GM21360 (cell line): ENCODE results near the gene TDRD10.

Experiments used
- ATAC-seq: cut with Tn5 transposase; IDR thresholded peaks from one replicate; pipeline ENCODE4 v1.9.1; 2021; ENCODE audit warnings: mild to moderate bottlenecking, moderate library complexity; ENCODE audit not compliant: unreplicated experiment

The TDRD10 gene

DNA sequence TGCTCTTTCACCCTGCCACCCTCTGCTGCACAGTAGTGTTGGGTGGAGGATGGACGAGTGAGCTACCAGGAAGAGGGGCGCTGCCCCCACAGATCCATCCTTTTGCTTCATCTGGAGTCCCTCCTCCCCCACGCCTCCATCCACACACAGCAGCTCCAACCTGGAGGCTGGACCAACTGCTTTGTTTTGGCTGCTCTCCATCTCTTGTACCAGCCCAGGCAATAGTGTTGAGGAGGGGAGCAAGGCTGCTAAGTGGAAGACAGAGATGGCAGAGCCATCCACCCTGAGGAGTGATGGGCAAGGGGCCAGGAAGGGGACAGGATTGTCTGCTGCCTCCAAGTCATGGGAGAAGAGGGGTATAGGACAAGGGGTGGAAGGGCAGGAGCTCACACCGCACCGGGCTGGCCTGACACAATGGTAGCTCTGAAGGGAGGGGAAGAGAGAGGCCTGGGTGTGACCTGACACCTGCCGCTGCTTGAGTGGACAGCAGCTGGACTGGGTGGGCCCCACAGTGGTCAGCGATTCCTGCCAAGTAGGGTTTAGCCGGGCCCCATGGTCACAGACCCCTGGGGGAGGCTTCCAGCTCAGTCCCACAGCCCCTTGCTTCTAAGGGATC, 74.0 kb downstream of the TDRD10 start:
- no peak for ATAC-seq

DNA sequence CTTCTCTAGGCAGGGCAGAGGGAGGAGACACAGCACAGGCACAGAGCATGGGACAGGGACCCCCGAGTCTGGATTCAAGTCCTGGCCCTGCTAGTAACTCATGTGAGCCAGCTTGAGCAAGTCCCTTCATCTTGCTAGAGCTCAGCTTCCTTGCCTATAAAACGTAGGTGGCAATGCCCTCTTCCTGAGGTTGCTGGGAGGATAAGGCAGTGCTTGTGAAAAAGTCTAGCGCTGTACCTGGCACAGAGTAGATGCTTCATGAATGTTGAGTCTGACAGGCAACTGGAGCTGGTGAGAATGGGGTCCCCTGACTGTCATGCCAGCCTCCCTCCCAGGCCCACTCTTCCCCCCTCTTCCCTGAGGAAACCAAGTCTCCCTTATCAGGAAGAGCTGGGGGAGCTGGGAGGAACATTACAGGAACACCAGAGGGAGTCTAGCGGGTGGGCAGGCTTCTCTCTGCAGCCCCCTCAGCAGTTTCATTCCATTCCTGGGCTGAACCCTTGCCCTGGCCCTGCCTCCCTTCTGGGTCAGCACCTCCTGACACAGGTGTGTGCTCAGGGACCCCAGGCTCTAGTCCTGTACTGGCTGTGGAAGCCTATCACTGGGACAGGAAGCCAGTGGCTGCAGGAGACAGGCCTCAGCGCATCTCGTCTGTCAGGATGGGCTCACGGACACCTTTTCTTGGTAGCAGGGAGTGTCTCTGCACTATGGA, 75.5 kb downstream of the TDRD10 start:
- no peak for ATAC-seq

DNA sequence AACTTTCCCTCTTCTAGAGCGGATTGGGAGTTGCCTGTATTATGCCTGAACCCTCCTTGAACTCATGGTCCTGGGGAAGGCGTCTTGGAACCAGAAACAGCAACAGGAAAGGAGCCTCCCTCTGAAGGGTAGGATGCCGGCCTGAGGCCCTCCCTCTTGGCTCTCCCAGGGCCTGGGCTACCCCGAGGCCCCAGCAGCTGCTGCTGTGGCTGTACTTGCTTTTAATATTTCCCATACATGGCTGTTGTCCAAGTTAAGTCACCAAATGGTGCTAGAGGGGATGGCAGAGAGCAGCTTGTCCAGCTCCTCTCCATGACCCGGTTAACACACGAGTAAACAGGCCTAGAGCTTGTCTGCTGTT, 76.0 kb downstream of the TDRD10 start:
- no peak for ATAC-seq

DNA sequence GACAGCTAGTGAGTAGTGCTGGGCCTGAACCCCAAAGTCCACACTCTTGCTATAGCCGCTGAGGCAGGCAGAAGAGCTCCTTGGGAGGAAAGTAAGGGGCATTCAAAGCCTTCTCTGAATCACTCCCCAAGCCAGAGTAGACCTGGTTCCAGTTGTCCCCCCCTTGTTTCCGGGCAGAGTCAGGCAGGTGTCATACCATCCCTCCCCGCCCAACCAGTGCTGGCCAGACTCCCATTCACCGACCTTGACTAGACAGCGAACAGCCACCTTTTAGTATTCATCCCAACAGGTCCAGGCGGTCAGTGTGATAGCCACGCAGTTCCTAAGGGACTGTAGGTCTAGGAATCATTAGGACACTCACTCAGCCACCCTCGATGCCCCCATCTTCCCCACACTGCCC, 77.4 kb downstream of the TDRD10 start:
- no peak for ATAC-seq

DNA sequence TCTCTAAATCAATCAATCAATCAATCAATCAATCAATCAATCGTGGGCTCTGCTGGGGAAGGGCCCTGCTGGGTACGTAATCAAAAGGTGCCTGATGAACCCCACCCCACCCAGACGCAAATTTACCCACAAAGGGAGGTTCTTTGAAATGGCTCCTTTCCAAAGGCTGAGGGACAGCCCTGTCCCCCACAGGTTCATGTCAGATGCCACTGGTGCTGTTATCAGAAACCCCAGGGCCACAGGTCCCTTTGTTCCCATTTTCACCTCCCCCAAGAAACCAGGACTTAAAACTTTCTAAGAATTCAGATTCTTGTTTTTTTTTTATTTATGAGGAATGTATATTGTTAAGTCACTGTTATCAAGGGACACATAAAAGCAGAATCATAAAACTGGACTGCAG, 79.7 kb downstream of the TDRD10 start:
- no peak for ATAC-seq

DNA sequence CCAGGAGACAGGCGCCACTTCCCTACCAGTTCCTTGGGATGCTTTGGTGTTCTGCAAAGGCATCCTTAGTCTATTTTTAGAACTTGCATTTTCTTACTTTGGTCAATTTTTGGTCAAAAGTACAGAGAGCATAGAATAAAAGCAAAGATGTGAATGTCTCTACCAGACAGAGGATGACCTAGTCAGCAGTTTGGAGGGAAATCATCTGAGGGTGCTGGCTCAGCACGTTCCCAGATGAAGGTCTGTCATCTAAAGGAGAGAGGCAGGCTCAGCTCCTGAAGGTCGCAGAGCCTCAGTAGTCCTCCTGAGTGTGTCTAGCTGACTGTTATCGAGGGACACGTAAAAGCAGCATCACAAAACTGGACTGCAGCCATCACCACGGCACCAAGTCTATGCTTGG, 80.9 kb downstream of the TDRD10 start:
- no peak for ATAC-seq

DNA sequence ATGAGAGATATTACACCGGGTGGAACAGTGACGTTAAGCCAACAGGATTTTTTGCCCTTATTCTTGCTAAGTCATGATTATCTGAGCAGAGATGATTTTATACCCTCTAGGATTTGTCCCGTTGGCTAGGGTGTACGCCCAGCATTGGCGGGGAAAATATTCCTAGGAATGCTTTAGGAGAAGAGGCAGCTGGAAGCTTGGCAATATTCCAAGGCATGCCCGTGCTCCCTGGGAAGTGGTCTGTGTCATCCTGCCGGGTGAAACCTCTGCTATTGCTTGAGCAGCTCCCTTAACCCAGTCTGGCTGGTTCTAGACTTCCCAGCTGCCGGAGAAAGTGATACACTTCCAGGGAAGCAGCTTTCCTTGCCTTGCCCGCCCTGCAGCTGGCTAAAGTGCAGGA, 81.8 kb downstream of the TDRD10 start:
- ATAC-seq, result no peak

DNA sequence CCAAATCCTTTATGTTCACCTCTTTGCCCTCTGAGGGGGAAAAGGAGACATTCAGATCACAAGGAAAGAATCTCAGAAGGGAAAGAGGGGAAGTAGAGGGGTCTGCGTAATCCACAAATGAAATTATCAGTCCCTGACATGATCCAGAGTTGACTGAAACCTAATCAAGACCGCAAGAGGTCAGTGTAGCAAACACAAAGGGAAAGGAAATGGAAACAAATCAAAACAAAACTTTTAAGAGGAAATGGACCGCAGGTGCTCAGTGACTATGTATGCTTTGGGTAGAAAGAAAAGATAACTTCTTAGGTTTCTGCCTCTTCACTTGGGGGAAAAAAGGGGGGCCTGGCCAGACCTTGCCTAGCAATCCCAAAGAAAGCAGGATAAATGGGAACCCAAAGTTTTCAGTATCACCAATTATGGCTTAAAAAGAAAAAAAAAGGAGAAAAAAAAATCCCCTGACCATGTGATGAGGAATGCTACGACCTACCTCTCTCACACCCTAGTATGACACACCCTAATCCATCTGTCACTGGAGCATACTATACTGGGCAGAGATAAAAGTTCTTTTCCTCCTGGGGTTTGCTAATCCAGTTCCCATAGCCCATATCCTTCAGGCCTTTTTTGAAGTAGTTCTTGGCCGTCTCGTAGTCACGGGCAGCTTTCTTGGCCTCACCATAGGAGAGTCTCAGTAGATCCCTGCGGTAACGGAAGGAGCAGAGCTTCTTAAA, 82.4 kb downstream of the TDRD10 start:
- no peak for ATAC-seq

DNA sequence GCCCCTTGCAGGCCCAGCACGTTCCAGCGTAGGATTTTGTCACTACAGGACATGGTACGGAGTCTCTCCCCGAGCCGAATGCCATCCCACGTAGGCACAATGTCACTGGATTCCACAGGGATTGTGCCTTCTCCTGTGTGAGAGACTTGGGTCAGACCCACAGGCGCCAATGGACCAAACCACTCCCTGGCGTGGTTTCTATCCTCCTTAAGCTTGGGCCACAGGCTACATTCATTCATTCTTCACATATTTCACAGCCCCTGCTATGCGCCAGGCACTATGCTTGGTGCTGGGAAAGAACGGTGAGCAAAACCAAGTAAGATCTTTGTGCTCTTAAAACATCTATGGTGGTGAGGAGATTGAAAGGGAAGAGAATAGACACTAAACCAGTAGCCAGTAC, 84.2 kb downstream of the TDRD10 start:
- no peak for ATAC-seq

DNA sequence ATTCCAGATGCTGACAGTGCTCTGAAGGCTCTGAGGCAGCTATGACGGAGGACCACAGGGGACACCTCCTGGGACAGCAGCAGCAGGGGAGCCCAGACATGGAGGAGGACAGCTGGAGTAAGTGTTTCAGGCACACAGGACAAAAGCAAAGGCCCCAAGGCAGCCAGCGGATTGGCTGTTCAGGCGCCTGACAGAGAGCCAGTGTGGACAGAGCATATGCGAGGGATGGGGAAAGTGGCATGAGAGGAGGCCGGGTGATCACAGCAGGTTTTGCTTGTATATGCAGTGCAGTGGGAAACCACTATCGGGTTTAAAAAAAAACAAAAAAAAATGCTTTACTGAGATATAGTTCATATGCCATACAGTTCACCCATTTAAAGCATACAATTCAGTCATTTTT, 84.6 kb downstream of the TDRD10 start:
- ATAC-seq, result no peak

DNA sequence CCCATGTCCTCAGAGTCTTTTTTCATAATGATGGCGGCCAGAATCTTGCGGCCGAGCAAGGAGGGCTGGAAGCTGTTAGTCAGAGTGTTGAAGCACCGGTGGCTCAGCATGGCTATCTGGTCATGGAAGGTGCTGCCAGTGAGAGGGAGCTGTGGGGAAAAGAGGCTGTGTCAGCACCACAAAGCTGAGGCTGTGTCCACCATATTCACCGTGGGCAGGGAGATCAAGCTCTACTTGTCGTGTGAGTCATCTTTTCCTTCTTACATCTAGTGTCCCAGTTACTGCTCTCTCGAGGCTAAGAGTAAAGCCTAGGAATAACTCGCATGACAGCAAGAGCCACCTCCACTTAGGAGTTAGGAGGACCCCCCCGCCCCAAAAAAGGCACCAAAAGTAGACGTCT, 87.8 kb downstream of the TDRD10 start:
- ATAC-seq, result no peak

DNA sequence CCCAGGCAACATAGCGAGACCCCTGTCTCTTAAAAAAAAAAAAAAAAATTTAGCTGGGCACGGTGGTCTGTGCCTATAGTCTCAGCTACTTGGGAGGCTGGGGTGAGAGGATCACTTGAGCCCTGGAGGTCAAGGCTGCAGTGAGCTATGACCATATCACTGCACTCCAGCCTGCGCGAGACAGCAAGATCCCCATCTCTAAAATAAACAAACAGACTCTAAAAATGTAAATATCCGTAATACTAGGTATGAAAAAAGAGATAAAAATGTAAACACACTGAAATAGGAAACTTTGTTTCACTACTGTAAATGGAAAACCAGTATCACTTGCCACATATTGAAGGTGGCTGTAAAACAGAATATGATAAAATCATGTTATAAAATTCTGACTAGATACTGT, 88.7 kb downstream of the TDRD10 start:
- no peak for ATAC-seq

DNA sequence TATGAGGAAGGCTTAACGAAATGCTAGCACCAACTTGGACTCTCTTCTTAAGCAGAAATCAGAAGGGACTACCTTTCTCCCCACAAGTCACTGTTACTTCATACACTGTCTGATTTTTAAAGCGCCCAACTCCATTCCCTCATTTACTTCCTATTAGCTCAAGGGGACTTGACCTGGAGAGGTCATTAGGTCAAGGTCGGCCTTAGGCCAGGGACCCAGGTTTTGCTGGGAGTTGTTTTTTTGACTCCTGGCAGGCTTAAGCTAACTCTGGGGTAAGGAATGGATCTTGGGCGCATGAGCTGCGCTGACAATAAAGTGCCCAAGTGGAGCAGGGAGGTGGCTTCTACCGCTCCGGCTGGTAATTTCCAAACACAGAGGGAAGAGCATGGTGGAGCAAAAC, 89.2 kb downstream of the TDRD10 start:
- no peak for ATAC-seq

DNA sequence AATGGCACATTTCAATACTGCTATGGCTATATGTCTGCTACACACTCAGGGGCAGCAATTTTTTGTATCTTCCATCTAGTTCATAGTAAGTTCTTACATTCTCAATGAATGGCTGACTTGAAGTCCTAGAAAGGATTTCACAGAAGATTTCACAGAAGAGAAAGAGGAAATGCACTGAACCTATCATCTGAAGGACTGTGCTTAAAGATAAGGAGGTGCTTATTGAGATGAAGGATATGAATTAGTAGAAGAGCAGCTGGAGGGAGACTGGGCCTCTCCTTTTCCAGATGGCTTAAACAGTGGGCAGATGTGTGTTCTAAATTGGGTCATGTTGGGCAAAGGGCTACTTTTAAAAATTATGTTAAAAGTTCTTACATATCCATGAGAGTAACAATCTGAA, 91.4 kb downstream of the TDRD10 start:
- ATAC-seq, result no peak

DNA sequence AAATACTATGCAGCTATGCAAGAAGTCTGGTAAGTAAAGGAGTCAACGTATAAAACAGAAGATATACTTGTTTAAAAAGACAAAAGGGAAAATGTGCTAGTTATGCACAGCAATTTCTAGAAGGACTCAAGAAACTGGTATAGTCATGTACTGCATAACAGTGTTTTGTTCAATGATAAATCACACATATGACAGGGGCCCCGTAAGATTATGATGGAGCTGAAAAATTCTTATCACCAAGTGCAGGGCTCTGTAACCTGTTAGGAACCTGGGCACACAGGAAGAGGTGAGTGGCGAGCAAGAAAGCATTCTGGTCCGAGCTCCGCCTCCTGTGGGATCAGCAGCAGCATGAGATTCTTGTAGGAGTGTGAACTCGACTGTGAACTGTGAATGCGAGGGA, 92.8 kb downstream of the TDRD10 start:
- no peak for ATAC-seq

DNA sequence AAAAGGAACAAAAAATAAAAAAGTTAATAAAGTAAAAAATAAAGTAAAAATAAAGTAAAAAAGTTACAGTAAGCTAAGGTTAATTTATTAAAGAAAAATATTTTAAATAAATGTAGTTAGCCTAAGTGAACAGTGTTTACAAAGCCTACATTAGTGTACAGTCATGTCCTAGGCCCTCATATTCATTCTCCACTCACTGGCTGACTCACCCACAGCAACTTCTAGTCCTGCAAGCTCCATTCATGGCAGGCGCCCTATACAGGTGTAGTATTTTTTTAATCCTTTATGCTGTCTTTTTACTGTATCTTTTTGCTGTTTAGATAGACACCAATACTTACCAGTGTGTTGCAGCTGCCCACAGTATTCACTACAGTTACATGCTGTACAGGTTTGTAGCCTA, 93.6 kb downstream of the TDRD10 start:
- no peak for ATAC-seq
